ENCODE results near the gene ALK.

The ALK gene

DNA sequence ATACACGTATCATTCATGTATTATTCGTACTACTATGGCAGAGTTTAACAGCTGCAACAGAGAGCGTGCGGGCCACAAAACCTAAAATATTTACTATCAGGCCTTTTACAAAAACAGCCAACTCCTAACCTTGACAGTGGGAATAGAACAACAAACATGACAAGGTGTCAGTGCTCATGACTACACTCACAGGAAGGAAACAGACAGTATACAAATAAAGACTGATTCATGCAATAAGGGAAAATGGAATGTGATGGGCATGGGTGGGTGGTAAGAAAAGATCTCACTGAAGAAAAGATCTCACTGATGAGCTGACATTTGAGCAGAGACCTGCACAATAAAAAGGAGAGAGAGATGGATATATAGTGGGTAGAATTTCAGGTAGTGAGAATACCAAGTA, 347.8 kb downstream of the ALK start:
- DNase-seq (ENCODE audit: low spot score) = peak; percentile 13

- DNase-seq (ENCODE audit: low spot score) = no peak
These were observed 348.2 kb downstream of the ALK start for GRCh38 chr2:29573147-29573546.

DNA sequence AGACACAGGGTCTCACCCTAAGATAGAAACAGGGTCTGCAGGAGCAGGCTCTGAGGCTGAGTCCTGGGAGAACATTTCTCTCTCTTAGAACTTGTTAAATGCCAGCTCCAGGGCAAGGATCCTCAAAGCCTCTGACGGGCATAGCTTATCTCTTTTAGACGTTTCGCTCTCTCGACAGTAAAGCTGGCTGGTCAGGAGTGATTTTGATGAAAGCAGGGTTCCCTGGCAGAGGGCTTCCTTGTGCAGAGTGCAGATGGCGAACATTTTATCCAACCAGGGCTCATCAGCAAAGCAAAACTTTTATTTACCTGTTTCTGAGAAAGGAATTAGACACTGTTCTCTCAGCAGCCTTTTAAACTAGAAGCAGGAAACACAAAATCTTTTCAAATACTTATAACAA, 350.8 kb downstream of the ALK start:
- DNase-seq (ENCODE audit: low spot score) = no peak

- no peak for DNase-seq (ENCODE audit: low spot score)
These were observed 353.4 kb downstream of the ALK start for GRCh38 chr2:29567906-29568520.

DNA sequence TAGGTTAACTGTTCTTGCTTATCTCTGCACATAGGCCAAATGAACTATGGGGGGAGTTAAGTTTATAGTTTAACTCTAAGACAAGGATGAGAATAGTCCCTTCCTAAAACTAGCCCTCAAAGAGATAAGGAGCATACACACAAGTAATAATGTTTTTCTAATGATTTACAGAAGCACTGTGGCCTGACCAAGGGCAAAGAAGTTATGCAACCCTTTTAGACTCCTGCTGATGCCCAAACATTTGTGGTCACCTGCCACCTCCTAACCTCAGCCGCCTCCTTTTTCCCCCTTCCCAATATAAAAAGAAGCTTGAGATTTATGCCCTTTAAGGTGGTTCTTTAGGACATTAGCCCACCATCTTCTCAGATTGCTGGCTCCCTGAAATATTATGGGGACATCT, 357.7 kb downstream of the ALK start:
- DNase-seq (ENCODE audit: low spot score) = no peak

DNA sequence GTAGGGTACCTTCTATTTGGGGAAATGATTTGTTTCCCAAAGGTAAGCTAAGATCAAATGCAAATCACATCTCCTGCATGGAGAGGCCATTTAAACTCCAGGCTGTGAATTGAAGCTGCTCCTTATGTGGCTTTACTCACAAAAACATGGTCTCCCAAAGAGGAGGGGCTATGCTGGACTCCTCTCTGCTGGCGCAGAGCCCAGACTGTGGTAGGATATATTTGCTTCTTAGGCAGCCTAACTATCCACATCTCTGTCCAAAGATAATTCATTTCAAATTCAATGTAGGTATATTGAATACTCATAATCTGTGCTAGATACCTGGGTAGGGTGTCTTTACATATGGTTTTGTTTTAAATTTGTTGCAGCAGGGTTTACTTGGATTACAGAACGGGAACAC, 358.5 kb downstream of the ALK start:
- no peak for DNase-seq (ENCODE audit: low spot score)

DNA sequence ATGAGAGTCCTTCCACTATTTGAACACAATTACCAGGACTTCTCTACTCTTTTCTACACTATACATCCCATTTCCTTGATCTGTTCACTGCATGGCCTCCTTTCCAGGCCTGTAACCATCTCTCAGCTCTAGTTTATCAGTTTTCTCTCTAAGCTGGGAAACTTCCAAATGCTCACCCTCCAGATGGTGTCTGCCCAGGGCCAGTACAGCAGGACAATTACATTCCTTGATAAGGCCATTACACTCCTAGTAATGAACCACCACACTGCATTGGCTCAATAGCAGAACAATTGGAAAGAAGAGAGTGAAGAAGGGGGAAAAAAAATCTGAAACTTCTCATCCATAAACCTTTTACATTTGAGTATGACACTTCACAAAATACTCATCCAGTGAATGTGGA, 359.1 kb downstream of the ALK start:
- no peak for DNase-seq (ENCODE audit: low spot score)

DNA sequence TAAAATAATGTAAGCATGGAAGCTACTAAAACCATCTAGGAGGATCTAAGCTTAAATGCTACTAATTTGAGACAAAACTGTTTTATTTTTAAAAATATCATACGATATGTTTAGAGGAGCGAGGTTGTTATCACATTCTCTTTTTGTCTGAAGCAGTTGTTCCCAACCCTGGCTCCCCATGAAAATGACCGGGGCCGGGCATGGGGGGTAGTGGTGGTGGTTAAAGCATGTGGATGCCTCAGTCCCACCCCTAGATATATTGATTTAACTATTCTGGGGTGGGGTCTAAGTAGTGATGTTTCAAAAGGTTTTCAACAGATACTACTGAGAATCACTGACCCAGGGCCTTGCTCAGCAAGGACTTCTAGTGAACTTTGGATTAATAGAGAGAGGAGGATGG, 359.8 kb downstream of the ALK start:
- DNase-seq (ENCODE audit: low spot score) = no peak

GRCh38 chr2:29561181-29561580, 360.2 kb downstream of the ALK start:
- no peak for DNase-seq (ENCODE audit: low spot score)

DNA sequence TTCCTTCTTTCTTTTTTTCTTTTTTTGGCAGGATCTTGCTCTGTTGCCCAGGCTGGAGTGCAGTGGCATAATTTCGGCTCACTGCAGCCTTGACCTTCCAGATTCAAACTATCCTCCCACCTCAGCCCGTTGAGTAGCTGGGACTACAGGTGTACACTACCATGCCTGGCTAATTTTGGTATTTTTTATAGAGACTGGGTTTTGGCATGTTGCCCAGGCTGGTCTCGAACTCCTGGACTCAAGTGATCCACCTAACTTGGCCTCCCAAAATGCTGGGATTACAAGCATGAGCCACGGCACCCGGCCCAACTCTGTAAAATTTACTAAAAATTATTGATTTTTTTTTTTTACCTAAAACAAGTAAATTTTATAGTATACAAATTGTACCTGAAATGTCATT, 360.8 kb downstream of the ALK start:
- DNase-seq (ENCODE audit: low spot score) = no peak

GRCh38 chr2:29560030-29560429, 361.4 kb downstream of the ALK start:
- DNase-seq (ENCODE audit: low spot score) = no peak

DNA sequence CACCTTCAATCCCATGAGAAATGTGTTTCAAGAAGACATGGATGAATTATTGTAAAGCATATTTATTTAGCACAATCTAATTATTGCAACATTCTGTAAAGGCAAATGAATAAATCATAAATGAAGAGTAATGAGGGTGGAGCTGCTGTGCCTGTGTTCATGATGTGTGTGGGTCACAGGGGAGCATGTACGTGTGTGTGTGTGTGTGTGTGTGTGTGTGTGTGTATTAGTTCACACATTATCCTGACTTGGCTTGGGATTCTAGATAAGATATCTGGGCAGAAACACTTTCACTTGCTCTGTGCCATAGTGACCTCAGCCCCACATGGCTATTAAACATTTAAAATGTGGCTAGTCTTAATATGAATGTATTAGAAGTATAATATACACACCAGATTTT, 361.8 kb downstream of the ALK start:
- no peak for DNase-seq (ENCODE audit: low spot score)

- no peak for DNase-seq (ENCODE audit: low spot score)
These were observed 363.3 kb downstream of the ALK start for GRCh38 chr2:29558097-29558496.

DNA sequence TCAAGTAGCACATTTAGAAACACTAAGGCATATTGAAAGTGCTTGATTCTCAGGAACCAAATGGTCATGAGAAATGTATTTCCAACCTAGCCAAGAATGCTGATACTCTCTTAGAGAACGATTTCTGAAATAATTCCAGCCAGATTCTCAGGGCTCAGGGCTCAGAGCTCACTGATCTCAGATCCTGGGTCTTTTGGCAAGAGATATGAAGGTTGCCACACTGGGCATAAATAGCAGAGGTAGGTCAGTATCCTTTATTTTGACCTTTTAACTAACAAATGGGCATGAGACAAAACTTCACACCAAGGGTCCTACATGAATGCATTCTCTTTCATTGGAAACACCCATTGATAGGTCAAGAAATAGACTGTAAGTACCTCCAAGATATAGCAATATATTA, 364.1 kb downstream of the ALK start:
- DNase-seq (ENCODE audit: low spot score) = no peak

DNA sequence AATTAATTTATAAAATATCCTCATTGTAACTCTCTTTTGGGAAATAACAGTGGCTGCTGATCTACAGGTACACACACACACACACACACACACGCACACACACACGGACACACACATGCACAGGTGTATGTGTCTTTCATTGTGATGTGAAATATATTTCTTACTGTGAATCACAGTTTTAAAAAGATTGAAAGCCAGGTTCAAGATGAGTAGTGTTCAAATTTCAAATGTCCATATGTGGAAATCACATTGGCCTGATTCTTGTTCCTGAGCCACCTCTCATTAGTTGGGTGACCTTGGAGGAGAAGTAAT, 372.4 kb downstream of the ALK start:
- DNase-seq (ENCODE audit: low spot score) = no peak

DNA sequence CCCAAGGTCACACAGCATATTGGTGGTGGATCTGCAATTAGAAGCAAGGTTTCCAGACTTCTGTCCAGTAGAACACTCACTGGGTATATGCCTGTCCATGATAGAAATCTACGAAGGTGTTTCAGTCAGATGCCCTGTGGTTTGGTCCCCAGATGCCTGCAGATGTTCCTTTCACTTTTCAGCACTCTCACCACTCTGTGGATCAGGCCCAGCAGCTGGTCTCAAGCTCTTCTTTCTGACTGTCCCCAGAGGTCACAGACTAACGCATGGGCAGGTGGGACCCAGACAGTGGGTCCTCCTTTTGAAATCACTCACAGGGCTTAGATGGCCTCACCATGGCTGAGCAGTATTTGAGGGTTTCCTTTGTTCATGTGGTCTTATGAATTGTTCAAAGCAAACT, 376.5 kb downstream of the ALK start:
- no peak for DNase-seq (ENCODE audit: low spot score)

DNA sequence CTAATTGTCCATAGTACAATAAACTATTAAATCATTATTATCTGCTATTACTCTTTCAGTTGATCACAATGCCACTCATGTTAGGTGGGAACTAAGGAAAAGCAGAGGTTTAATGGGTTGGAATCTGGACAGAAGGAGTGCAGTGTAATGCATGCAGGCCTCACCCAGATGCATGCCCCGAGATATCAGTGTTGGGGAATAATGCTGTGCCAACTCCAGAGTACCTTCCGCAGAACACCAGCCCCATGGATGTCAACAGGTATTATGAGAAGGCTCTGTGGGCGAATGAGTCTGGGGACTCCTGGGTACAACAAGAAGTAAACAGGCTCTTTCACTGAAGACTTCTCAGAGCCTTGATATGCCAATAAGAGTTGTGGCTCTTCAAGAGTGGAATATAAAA, 377.4 kb downstream of the ALK start:
- no peak for DNase-seq (ENCODE audit: low spot score)

- DNase-seq (ENCODE audit: low spot score) = no peak
These were observed 386.2 kb downstream of the ALK start for GRCh38 chr2:29535188-29535587.

- no peak for DNase-seq (ENCODE audit: low spot score)
These were observed 388.9 kb downstream of the ALK start for GRCh38 chr2:29532436-29532835.

GRCh38 chr2:29531626-29532025, 389.8 kb downstream of the ALK start:
- no peak for DNase-seq (ENCODE audit: low spot score)

GRCh38 chr2:29530281-29530680, 391.1 kb downstream of the ALK start:
- no peak for DNase-seq (ENCODE audit: low spot score)

GRCh38 chr2:29528891-29529520, 392.4 kb downstream of the ALK start:
- peak; percentile 89 for DNase-seq (ENCODE audit: low spot score)

DNA sequence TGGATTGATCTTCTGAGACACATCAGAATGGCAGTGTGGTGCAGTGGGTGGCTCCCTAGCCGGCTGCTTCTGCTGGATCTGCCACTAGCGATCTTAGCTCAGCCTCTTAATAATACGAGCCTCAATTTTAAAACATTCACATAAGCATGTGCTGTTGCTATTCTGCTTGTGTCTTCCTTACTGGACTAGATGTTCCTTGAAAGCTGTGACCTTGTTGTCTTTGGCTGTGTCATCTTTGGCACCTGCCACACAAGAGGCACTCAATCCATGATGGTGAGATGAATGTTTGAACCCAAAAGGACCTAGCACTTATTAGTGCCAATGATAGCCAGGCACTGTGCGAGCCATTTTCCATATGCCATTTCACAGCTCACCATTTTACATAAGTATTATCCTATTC, 393.0 kb downstream of the ALK start:
- DNase-seq (ENCODE audit: low spot score) = no peak

- DNase-seq (ENCODE audit: low spot score) = no peak
These were observed 393.4 kb downstream of the ALK start for GRCh38 chr2:29527947-29528346.

Measured in kidney tubule cell (primary cell).